ENCODE measurements around the gene SUMF2. TPM values are rescaled to one million over a fixed set of nuclear protein-coding genes. Genes with fewer than 3 reads are reported as not detected.
"Not testable (repeated sequence)": the region's sequence is repeated elsewhere in the genome, so short reads cannot be mapped to it uniquely, and the experiment has no call there.

The SUMF2 gene
- 62.9 TPM for total RNA-seq
- polyA plus RNA-seq = 104 TPM

GRCh38 chr7:56063882-56064625, at the start of gene SUMF2:
TSS of gene SUMF2 (plus strand) at chr7:56064286. CDS start at chr7:56064312, 26 bp downstream.
- WGBS = under 1% methylated on average over 49 of the region's 49 CpGs
- peak within 1 kb of the TSS; percentile 91 for H3K27ac ChIP-seq (ENCODE audit: low read depth)
- H3K36me3 ChIP-seq (ENCODE audit: insufficient read depth) = peaks cover 2% of the 10 kb centered on the region

GRCh38 chr7:56017015-56017414, 47.1 kb upstream of the SUMF2 start:
- not testable (repeated sequence) for H3K27ac ChIP-seq (ENCODE audit: low read depth); DNase-seq (ENCODE audit: extremely low spot score); H3K36me3 ChIP-seq (ENCODE audit: insufficient read depth); H3K4me1 ChIP-seq (ENCODE audit: insufficient read depth); H3K4me3 ChIP-seq (ENCODE audit: low read depth, low read length)
- 92% methylated on average over 3 of the region's 3 CpGs for WGBS

More at GRCh38 chr7:56063882-56064625, at the start of gene SUMF2:
- no peaks in the 10 kb centered on the region for H3K4me1 ChIP-seq (ENCODE audit: insufficient read depth)
- peak; percentile 82 for DNase-seq (ENCODE audit: extremely low spot score)
- H3K4me3 ChIP-seq (ENCODE audit: low read depth, low read length) = peak within 1 kb of the TSS; percentile 64

- Histone ChIP-seq H3K4me1 (ENCODE audit: insufficient read depth) (no peaks in the 10 kb centered on the region), H3K27ac (ENCODE audit: low read depth) (no peak overlapping the region), H3K4me3 (ENCODE audit: low read depth, low read length) (no peak overlapping the region), H3K36me3 (ENCODE audit: insufficient read depth) (peaks cover 2% of the 10 kb centered on the region)
- WGBS = 77% methylated on average over 9 of the region's 9 CpGs
- DNase-seq (ENCODE audit: extremely low spot score) = no peak
These were observed 44.6 kb upstream of the SUMF2 start for GRCh38 chr7:56019501-56019900.

- H3K36me3 ChIP-seq (ENCODE audit: insufficient read depth) = peaks cover 2% of the 10 kb centered on the region
- no peak for DNase-seq (ENCODE audit: extremely low spot score)
- H3K4me3 ChIP-seq (ENCODE audit: low read depth, low read length) = no peak overlapping the region
- H3K4me1 ChIP-seq (ENCODE audit: insufficient read depth) = no peaks in the 10 kb centered on the region
- H3K27ac ChIP-seq (ENCODE audit: low read depth) = no peak overlapping the region
These were observed 40.6 kb upstream of the SUMF2 start for GRCh38 chr7:56023500-56023899.

GRCh38 chr7:56026538-56026937, 37.5 kb upstream of the SUMF2 start:
- H3K4me3 ChIP-seq (ENCODE audit: low read depth, low read length) = no peak overlapping the region
- no peak for DNase-seq (ENCODE audit: extremely low spot score)
- WGBS = 90% methylated on average over 2 of the region's 2 CpGs
- peaks cover 3% of the 10 kb centered on the region for H3K36me3 ChIP-seq (ENCODE audit: insufficient read depth)
- H3K27ac ChIP-seq (ENCODE audit: low read depth) = no peak overlapping the region
- no peaks in the 10 kb centered on the region for H3K4me1 ChIP-seq (ENCODE audit: insufficient read depth)

- H3K4me1 ChIP-seq (ENCODE audit: insufficient read depth) = no peaks in the 10 kb centered on the region
- H3K4me3 ChIP-seq (ENCODE audit: low read depth, low read length) = no peak overlapping the region
- 61% methylated on average over 9 of the region's 9 CpGs for WGBS
These were observed 35.0 kb upstream of the SUMF2 start for GRCh38 chr7:56028942-56029630.

GRCh38 chr7:56030340-56030739, 33.7 kb upstream of the SUMF2 start:
- Histone ChIP-seq H3K27ac (ENCODE audit: low read depth) (no peak overlapping the region), H3K36me3 (ENCODE audit: insufficient read depth) (peaks cover 3% of the 10 kb centered on the region), H3K4me1 (ENCODE audit: insufficient read depth) (no peaks in the 10 kb centered on the region), H3K4me3 (ENCODE audit: low read depth, low read length) (no peak overlapping the region)
- no peak for DNase-seq (ENCODE audit: extremely low spot score)
- WGBS = 92% methylated on average over 8 of the region's 8 CpGs

More at GRCh38 chr7:56028942-56029630, 35.0 kb upstream of the SUMF2 start:
- Histone ChIP-seq H3K36me3 (ENCODE audit: insufficient read depth) (peaks cover 3% of the 10 kb centered on the region), H3K27ac (ENCODE audit: low read depth) (no peak overlapping the region)
- no peak for DNase-seq (ENCODE audit: extremely low spot score)

- not testable (repeated sequence) for H3K27ac ChIP-seq (ENCODE audit: low read depth); H3K4me1 ChIP-seq (ENCODE audit: insufficient read depth); H3K36me3 ChIP-seq (ENCODE audit: insufficient read depth); DNase-seq (ENCODE audit: extremely low spot score); H3K4me3 ChIP-seq (ENCODE audit: low read depth, low read length)
- 89% methylated on average over 8 of the region's 8 CpGs for WGBS
These were observed 32.5 kb upstream of the SUMF2 start for GRCh38 chr7:56031556-56031955.

- WGBS = 97% methylated on average over 7 of the region's 7 CpGs
- not testable (repeated sequence) for H3K4me3 ChIP-seq (ENCODE audit: low read depth, low read length); DNase-seq (ENCODE audit: extremely low spot score); H3K36me3 ChIP-seq (ENCODE audit: insufficient read depth); H3K4me1 ChIP-seq (ENCODE audit: insufficient read depth); H3K27ac ChIP-seq (ENCODE audit: low read depth)
These were observed 31.5 kb upstream of the SUMF2 start for GRCh38 chr7:56032578-56032977.

GRCh38 chr7:56033671-56034432, 30.2 kb upstream of the SUMF2 start:
- Histone ChIP-seq H3K4me1 (ENCODE audit: insufficient read depth) (no peaks in the 10 kb centered on the region), H3K27ac (ENCODE audit: low read depth) (peak overlapping the region; percentile 24), H3K36me3 (ENCODE audit: insufficient read depth) (peaks cover 3% of the 10 kb centered on the region), H3K4me3 (ENCODE audit: low read depth, low read length) (peak overlapping the region; percentile 41)
- no peak for DNase-seq (ENCODE audit: extremely low spot score)
- WGBS = under 1% methylated on average over 27 of the region's 27 CpGs

GRCh38 chr7:56040730-56041129, 23.4 kb upstream of the SUMF2 start:
- 69% methylated on average over 3 of the region's 3 CpGs for WGBS
- H3K4me3 ChIP-seq (ENCODE audit: low read depth, low read length) = no peak overlapping the region
- H3K27ac ChIP-seq (ENCODE audit: low read depth) = no peak overlapping the region
- no peaks in the 10 kb centered on the region for H3K4me1 ChIP-seq (ENCODE audit: insufficient read depth)
- DNase-seq (ENCODE audit: extremely low spot score) = no peak
- H3K36me3 ChIP-seq (ENCODE audit: insufficient read depth) = no peaks in the 10 kb centered on the region

- H3K27ac ChIP-seq (ENCODE audit: low read depth); H3K36me3 ChIP-seq (ENCODE audit: insufficient read depth); DNase-seq (ENCODE audit: extremely low spot score); H3K4me1 ChIP-seq (ENCODE audit: insufficient read depth); H3K4me3 ChIP-seq (ENCODE audit: low read depth, low read length): not testable (repeated sequence)
- 95% methylated on average over 2 of the region's 2 CpGs for WGBS
These were observed 18.3 kb upstream of the SUMF2 start for GRCh38 chr7:56045758-56046157.

- Histone ChIP-seq H3K27ac (ENCODE audit: low read depth) (no peak overlapping the region), H3K4me1 (ENCODE audit: insufficient read depth) (no peaks in the 10 kb centered on the region), H3K4me3 (ENCODE audit: low read depth, low read length) (no peak overlapping the region), H3K36me3 (ENCODE audit: insufficient read depth) (no peaks in the 10 kb centered on the region)
- no peak for DNase-seq (ENCODE audit: extremely low spot score)
- WGBS = 21% methylated on average over 5 of the region's 5 CpGs
These were observed 17.2 kb upstream of the SUMF2 start for GRCh38 chr7:56046721-56047445.

Measured in urinary bladder (tissue), 4 donors.